HepG2 (cell line): Measurements from ENCODE around the gene PVRIG.

Experiments used
- CC2D1A ChIP-seq: sonication (generic); formaldehyde crosslinking; IDR thresholded peaks from 2 replicates; pipeline ENCODE4 v1.8.1; 2023; ENCODE audit warnings: mild to moderate bottlenecking, missing genetic modification reagents
- CREM ChIP-seq, 2 experiments: sonication (generic) in 1 of 2; formaldehyde crosslinking in 1 of 2; IDR thresholded peaks; 2 replicates each; pipeline versions ENCODE4 v1.4.0 to v1.6.1; 2016 to 2020; ENCODE audit warnings: antibody characterized with exemption in 1 of 2, mild to moderate bottlenecking in 1 of 2, missing genetic modification reagents in 1 of 2
- EZH2 ChIP-seq: conservative IDR thresholded peaks from 2 replicates; pipeline ENCODE4 v1.6.1; 2012; ENCODE audit warnings: mild to moderate bottlenecking, low read depth, low read length, moderate library complexity
- NR3C1 ChIP-seq: sonication (generic); formaldehyde crosslinking; IDR thresholded peaks from 2 replicates; pipeline ENCODE4 v1.4.0; 2020; ENCODE audit warnings: missing genetic modification reagents
- POLR2AphosphoS5 ChIP-seq: IDR thresholded peaks from 2 replicates; pipeline ENCODE4 v1.6.1; 2012; ENCODE audit warnings: low read depth, low read length
- SOX5 ChIP-seq: IDR thresholded peaks from 2 replicates; pipeline ENCODE4 v1.6.1; 2016; ENCODE audit warnings: borderline replicate concordance
- ZBTB8A ChIP-seq: sonication (generic); formaldehyde crosslinking; IDR thresholded peaks from 2 replicates; pipeline ENCODE4 v1.4.0; 2020; ENCODE audit warnings: mild to moderate bottlenecking, low read depth, missing genetic modification reagents, borderline replicate concordance
- TF ChIP-seq, protein P1 (sequence below): sonication (generic); formaldehyde crosslinking; IDR thresholded peaks from 2 replicates; pipeline ENCODE4 v1.5.0; 2020; ENCODE audit warnings: mild to moderate bottlenecking, missing genetic modification reagents, moderate library complexity
- TF ChIP-seq, protein P2 (sequence below): sonication (generic); formaldehyde crosslinking; IDR thresholded peaks from 2 replicates; pipeline ENCODE4 v1.8.1; 2022; ENCODE audit warnings: low read depth, mild to moderate bottlenecking, missing genetic modification reagents
- TF ChIP-seq, protein P3 (sequence below): sonication (generic); formaldehyde crosslinking; IDR thresholded peaks from 2 replicates; pipeline ENCODE4 v1.9.0; 2022; ENCODE audit warnings: missing genetic modification reagents, mild to moderate bottlenecking, borderline replicate concordance

DNA sequence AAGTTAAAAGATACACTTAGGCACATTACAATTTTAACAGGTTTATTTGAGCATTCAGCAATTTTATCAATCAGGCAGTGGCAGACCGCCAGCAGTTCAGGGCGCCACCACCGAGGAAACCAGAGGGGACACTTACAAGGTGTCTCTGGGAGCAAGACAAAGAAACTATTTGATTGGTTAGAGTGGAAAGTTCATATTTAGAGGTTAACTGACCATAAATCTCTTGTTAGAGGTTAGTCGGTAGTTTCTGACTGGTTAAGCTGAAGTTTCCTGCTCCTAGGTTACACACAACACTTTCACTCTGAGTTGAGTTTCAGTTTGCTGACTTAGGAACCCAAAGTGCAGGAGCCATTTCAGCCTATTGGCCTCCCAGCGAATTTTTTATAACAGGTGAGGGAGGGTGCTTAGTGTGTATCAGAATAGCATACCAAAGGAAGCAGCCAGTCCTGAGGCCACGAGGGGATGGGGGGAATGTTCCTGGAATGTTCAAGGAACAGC lies 10.8 kb upstream of the PVRIG start:
- TF ChIP-seq CREM (IDR thresholded peaks at IDR 0.05) (no peak), CREM (CRISPR knock-in tag; IDR thresholded peaks at IDR 0.05) (no peak), NR3C1 (CRISPR knock-in tag) (no peak), ZBTB8A (no peak), CC2D1A (CRISPR knock-in tag) (no peak), SOX5 (no peak), POLR2AphosphoS5 (no peak), EZH2 (no peak)
- TF ChIP-seq, protein P1, sequence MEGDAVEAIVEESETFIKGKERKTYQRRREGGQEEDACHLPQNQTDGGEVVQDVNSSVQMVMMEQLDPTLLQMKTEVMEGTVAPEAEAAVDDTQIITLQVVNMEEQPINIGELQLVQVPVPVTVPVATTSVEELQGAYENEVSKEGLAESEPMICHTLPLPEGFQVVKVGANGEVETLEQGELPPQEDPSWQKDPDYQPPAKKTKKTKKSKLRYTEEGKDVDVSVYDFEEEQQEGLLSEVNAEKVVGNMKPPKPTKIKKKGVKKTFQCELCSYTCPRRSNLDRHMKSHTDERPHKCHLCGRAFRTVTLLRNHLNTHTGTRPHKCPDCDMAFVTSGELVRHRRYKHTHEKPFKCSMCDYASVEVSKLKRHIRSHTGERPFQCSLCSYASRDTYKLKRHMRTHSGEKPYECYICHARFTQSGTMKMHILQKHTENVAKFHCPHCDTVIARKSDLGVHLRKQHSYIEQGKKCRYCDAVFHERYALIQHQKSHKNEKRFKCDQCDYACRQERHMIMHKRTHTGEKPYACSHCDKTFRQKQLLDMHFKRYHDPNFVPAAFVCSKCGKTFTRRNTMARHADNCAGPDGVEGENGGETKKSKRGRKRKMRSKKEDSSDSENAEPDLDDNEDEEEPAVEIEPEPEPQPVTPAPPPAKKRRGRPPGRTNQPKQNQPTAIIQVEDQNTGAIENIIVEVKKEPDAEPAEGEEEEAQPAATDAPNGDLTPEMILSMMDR (CRISPR knock-in tag): no peak
- TF ChIP-seq, protein P2, sequence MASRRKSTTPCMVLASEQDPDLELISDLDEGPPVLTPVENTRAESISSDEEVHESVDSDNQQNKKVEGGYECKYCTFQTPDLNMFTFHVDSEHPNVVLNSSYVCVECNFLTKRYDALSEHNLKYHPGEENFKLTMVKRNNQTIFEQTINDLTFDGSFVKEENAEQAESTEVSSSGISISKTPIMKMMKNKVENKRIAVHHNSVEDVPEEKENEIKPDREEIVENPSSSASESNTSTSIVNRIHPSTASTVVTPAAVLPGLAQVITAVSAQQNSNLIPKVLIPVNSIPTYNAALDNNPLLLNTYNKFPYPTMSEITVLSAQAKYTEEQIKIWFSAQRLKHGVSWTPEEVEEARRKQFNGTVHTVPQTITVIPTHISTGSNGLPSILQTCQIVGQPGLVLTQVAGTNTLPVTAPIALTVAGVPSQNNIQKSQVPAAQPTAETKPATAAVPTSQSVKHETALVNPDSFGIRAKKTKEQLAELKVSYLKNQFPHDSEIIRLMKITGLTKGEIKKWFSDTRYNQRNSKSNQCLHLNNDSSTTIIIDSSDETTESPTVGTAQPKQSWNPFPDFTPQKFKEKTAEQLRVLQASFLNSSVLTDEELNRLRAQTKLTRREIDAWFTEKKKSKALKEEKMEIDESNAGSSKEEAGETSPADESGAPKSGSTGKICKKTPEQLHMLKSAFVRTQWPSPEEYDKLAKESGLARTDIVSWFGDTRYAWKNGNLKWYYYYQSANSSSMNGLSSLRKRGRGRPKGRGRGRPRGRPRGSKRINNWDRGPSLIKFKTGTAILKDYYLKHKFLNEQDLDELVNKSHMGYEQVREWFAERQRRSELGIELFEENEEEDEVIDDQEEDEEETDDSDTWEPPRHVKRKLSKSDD (CRISPR knock-in tag): no peak
- TF ChIP-seq, protein P3, sequence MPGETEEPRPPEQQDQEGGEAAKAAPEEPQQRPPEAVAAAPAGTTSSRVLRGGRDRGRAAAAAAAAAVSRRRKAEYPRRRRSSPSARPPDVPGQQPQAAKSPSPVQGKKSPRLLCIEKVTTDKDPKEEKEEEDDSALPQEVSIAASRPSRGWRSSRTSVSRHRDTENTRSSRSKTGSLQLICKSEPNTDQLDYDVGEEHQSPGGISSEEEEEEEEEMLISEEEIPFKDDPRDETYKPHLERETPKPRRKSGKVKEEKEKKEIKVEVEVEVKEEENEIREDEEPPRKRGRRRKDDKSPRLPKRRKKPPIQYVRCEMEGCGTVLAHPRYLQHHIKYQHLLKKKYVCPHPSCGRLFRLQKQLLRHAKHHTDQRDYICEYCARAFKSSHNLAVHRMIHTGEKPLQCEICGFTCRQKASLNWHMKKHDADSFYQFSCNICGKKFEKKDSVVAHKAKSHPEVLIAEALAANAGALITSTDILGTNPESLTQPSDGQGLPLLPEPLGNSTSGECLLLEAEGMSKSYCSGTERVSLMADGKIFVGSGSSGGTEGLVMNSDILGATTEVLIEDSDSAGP (CRISPR knock-in tag): no peak
